Bronchial epithelial cell (primary cell): ENCODE results near the gene SGSM1. TPM values are rescaled to one million over a fixed set of nuclear protein-coding genes. Genes with fewer than 3 reads are reported as not detected.

Source experiments
- DNase-seq: peaks from one replicate; pipeline ENCODE4 v3.0.0-alpha.2; 2010; ENCODE audit warnings: low read depth
- FAIRE-seq: peaks from 2 replicates; lab custom pipeline; 2011; peaks lifted over from hg19 to GRCh38; lab: Jason Lieb, UNC
- H3K27me3 ChIP-seq: 2 replicates; pipeline ENCODE4 v1.5.1; 2011; ENCODE audit warnings: low read length; ENCODE audit not compliant: control insufficient read depth, insufficient read depth
- H3K36me3 ChIP-seq: 2 replicates; pipeline ENCODE4 v1.5.1; 2011; ENCODE audit warnings: low read length; ENCODE audit not compliant: control insufficient read depth, insufficient read depth
- H3K4me3 ChIP-seq: 2 replicates; pipeline ENCODE4 v1.5.1; 2011; ENCODE audit warnings: mild to moderate bottlenecking, low read depth, low read length, control low read depth
- total RNA-seq: library from RNA; depleted of rRNA; stranded (reverse); fragments of >200 nt; gene quantifications from 2 replicates; pipeline ENCODE4 v1.2.1, GENCODE V29; 2014
- TF ChIP-seq, protein P1 (sequence below): IDR thresholded peaks from 2 replicates; pipeline ENCODE4 v1.5.1; 2011; ENCODE audit warnings: mild to moderate bottlenecking, moderate library complexity, low read length, control low read depth, inconsistent platforms; ENCODE audit not compliant: insufficient read depth, severe bottlenecking

Gene SGSM1
- total RNA-seq, 1 donor from 2014 or later, result not detected

DNA sequence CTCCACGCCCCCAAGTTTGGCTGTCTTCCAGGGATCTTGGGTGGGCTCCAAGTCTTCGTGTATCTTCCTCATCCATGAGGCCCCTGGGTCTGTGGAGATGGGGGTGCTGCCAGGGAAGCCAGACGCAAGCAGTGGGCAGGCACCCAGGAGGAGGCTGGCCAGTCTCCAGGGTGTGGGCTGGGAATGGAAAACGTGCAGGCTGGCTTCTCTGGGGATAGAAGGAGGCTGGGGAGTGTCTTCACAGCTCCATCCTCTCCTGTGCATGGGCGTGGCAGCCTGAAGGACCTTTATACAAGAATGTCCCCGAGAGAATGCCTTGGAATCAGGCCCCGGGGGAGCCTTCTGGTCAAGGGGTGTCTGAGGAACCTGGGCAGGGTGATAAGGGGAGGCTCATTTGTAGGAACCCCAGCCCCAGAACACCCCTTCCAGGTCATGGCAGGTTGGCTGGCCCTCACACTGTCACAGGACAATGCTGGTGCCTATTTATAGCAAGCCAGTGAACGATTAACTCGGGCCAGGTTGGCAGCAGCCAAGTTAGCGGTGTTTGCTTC is 14.0 kb downstream of the SGSM1 start:
- no peak for FAIRE-seq
- Histone ChIP-seq H3K4me3 (no peak overlapping the region), H3K27me3 (peaks cover 1% of the 10 kb centered on the region), H3K36me3 (no peaks in the 10 kb centered on the region)
- DNase-seq, result no peak
- TF ChIP-seq, protein P1, sequence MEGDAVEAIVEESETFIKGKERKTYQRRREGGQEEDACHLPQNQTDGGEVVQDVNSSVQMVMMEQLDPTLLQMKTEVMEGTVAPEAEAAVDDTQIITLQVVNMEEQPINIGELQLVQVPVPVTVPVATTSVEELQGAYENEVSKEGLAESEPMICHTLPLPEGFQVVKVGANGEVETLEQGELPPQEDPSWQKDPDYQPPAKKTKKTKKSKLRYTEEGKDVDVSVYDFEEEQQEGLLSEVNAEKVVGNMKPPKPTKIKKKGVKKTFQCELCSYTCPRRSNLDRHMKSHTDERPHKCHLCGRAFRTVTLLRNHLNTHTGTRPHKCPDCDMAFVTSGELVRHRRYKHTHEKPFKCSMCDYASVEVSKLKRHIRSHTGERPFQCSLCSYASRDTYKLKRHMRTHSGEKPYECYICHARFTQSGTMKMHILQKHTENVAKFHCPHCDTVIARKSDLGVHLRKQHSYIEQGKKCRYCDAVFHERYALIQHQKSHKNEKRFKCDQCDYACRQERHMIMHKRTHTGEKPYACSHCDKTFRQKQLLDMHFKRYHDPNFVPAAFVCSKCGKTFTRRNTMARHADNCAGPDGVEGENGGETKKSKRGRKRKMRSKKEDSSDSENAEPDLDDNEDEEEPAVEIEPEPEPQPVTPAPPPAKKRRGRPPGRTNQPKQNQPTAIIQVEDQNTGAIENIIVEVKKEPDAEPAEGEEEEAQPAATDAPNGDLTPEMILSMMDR, result no peak

GRCh38 chr22:24822471-24822870 is 16.5 kb downstream of the SGSM1 start:
- H3K36me3 ChIP-seq, result no peaks in the 10 kb centered on the region
- no peak overlapping the region for H3K4me3 ChIP-seq
- no peak for DNase-seq
- H3K27me3 ChIP-seq, result peaks cover 4% of the 10 kb centered on the region
- TF ChIP-seq, protein P1, result no peak
- FAIRE-seq, result no peak

GRCh38 chr22:24823787-24824186 is 17.8 kb downstream of the SGSM1 start:
- peaks cover 6% of the 10 kb centered on the region for H3K27me3 ChIP-seq
- FAIRE-seq (no peak), DNase-seq (no peak)
- no peak overlapping the region for H3K4me3 ChIP-seq
- TF ChIP-seq, protein P1, result no peak
- H3K36me3 ChIP-seq, result no peaks in the 10 kb centered on the region

DNA sequence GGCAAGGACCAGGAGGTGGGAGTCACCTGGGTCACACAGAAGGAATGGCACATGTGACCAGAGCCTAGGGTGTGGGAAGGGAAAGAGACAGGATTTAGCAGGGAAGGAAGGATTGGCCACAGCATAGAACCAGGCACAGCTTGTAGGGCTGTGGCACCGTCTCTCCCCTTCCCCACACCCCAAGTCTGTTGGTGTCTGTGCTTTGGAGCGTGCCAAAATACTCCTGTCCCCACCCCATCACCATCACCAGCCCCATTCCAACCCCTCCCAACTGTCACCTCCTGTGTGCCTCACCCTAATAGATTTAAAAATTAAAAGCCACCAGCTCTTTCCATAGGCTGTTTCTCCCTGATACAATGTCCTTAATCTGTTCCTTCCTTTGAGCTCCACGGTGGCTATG is 18.2 kb downstream of the SGSM1 start:
- TF ChIP-seq, protein P1, result no peak
- DNase-seq (no peak), FAIRE-seq (no peak)
- Histone ChIP-seq H3K36me3 (no peaks in the 10 kb centered on the region), H3K27me3 (peaks cover 6% of the 10 kb centered on the region), H3K4me3 (no peak overlapping the region)

GRCh38 chr22:24824915-24825314 is 18.9 kb downstream of the SGSM1 start:
- H3K4me3 ChIP-seq, result no peak overlapping the region
- FAIRE-seq, result no peak
- TF ChIP-seq, protein P1, result no peak
- H3K27me3 ChIP-seq, result peaks cover 6% of the 10 kb centered on the region
- no peaks in the 10 kb centered on the region for H3K36me3 ChIP-seq
- DNase-seq, result no peak

DNA sequence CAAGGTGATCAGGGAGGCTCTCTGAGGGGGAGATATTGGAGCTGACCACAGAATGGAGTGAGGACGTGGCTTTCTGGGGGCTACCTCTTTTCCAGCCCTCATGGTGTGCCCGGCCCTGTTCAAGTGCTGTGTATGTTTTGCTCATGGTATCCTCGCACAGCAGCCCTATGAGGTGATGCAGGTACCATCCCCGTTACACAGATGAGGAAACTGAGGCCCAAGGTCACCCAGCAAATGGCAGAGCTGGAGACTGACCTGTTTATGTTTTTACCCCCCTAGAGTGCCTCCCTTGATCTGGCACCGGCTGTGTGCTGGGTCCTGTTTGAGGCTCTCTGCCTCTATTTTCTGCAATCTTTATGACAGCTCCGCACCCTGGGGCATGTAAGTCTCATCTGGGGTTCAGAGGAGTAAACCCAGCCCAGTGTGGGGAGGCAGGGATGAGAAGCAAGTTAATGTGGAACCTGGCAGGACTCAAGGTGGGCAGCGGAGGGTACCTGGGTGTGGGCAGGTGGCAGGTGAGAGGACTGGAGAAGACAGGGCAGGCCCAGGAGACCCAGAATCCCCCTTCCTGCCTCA is 20.8 kb downstream of the SGSM1 start:
- peaks cover 5% of the 10 kb centered on the region for H3K27me3 ChIP-seq
- no peaks in the 10 kb centered on the region for H3K36me3 ChIP-seq
- TF ChIP-seq, protein P1, result no peak
- DNase-seq, result no peak
- FAIRE-seq, result peak; percentile 55
- H3K4me3 ChIP-seq, result no peak overlapping the region
